ENCODE data around the gene KIF1C. TPM values are rescaled to one million over a fixed set of nuclear protein-coding genes. Genes with fewer than 3 reads are reported as not detected.

Gene KIF1C
- total RNA-seq, 1 experiment from 2014 or later: 85.6 TPM

- Mint-ChIP-seq H3K9me3 (no peaks in the 10 kb centered on the region), H3K4me1 (peaks cover 4 to 5% of the 10 kb centered on the region in 2 experiments; a peak in 3 of 4 replicates), H3K27ac (no peak overlapping the region), H3K4me3 (no peak overlapping the region), H3K27me3 (ENCODE audit: low read depth) (peaks cover 20% of the 10 kb centered on the region), H3K36me3 (ENCODE audit: insufficient read depth in 1 of 3, low read depth in 3 of 3) (no peaks in the 10 kb centered on the region)
- WGBS (ENCODE audit: extremely low coverage, insufficient read length, low lambda C conversion rate): no CpG with 5 or more reads among the region's 3 CpGs
- Histone ChIP-seq H3T11ph (ENCODE audit: low read length) (no peak overlapping the region), H3K27me3 (ENCODE audit: insufficient read depth, low read length) (no peaks in the 10 kb centered on the region; the same call in 1 of the 2 replicates), H4K5ac (ENCODE audit: insufficient read length, low read depth, low read length) (no peak overlapping the region), H3K18ac (ENCODE audit: insufficient read length, low read depth, low read length) (no peak overlapping the region), H3K4ac (ENCODE audit: low read depth, low read length) (no peak overlapping the region), H3K4me1 (ENCODE audit: insufficient read depth, low read length) (no peaks in the 10 kb centered on the region), H3K23ac (ENCODE audit: insufficient read length, low read depth, low read length) (no peak overlapping the region), H3K9ac (ENCODE audit: extremely low read depth, insufficient read length, low read length) (no peak overlapping the region), H3K23me2 (ENCODE audit: insufficient read length, low read depth, low read length, poor library complexity, severe bottlenecking) (no peaks in the 10 kb centered on the region), H4K8ac (replicated peaks; ENCODE audit: insufficient read length, low read depth, low read length) (no peak overlapping the region), H3K9me3 (ENCODE audit: control insufficient read depth, low read depth, low read length) (no peaks in the 10 kb centered on the region), H2BK20ac (ENCODE audit: low read depth, low read length, poor library complexity, severe bottlenecking) (no peak overlapping the region), H3K27ac (ENCODE audit: insufficient read length, low read depth, low read length) (no peak overlapping the region), H2BK12ac (ENCODE audit: insufficient read length, low read depth, low read length) (no peak overlapping the region), H2BK15ac (ENCODE audit: low read depth, low read length) (no peak overlapping the region), H3K56ac (ENCODE audit: insufficient read length, low read depth, low read length) (no peak overlapping the region), H3K14ac (ENCODE audit: insufficient read depth, low read length) (no peak overlapping the region), H3K79me2 (ENCODE audit: insufficient read depth, low read length) (no peaks in the 10 kb centered on the region), H3K79me1 (ENCODE audit: insufficient read depth, low read depth, low read length, poor library complexity, severe bottlenecking) (no peaks in the 10 kb centered on the region), H2AFZ (ENCODE audit: low read length) (no peak overlapping the region), H2BK120ac (ENCODE audit: low read depth, low read length, poor library complexity, severe bottlenecking) (no peak overlapping the region), H2AK5ac (ENCODE audit: insufficient read length, low read length) (no peak overlapping the region), H4K20me1 (ENCODE audit: control insufficient read depth, insufficient read depth, insufficient read length) (no peaks in the 10 kb centered on the region), H4K91ac (ENCODE audit: insufficient read length, low read depth, low read length) (no peak overlapping the region), H2BK5ac (ENCODE audit: insufficient read length, low read length) (no peak overlapping the region), H3K4me2 (ENCODE audit: insufficient read depth, insufficient read length, low read length) (no peak overlapping the region)
- no peak for TF ChIP-seq CTCF (conservative IDR thresholded peaks at IDR 0.05)
- no peak for DNase-seq
These were observed 70.5 kb downstream of the KIF1C start for GRCh38 chr17:5068236-5068635.

All from H9 (cell line).